Breast epithelium (tissue), 4 donors: ENCODE results near the gene CRAMP1. TPM values are rescaled to one million over a fixed set of nuclear protein-coding genes. Genes with fewer than 3 reads are reported as not detected.

Source experiments
- DNase-seq, 2 donors: peaks; one replicate each; pipeline ENCODE4 v3.0.0-alpha.2; 2019; ENCODE audit warnings: low spot score in 2 of 2
- H3K27ac ChIP-seq, 2 donors: fragments of 200-600 bp; sonication (generic) in 1 of 2; one replicate each; pipeline ENCODE4 v1.5.1; 2016 to 2019; ENCODE audit warnings: mild to moderate bottlenecking in 1 of 2
- H3K27me3 ChIP-seq, 2 donors: fragments of 200-600 bp; sonication (generic) in 1 of 2; one replicate each; pipeline versions ENCODE4 v1.5.1 to v1.6.0; 2017 to 2019; ENCODE audit warnings: control low read depth in 1 of 2, mild to moderate bottlenecking in 1 of 2
- H3K36me3 ChIP-seq: fragments of 200-600 bp; one replicate; pipeline ENCODE4 v1.5.1; 2019
- H3K4me1 ChIP-seq, 2 donors: fragments of 200-600 bp; sonication (generic); one replicate each; pipeline ENCODE4 v1.5.1; 2016 to 2019; ENCODE audit warnings: control low read depth in 1 of 2
- H3K4me3 ChIP-seq, 3 donors: fragments of 200-600 bp; sonication (generic); 1 replicate in 2 of 3; 2 replicates in 1 of 3; pipeline ENCODE4 v1.5.1; 2016 to 2019; ENCODE audit warnings: mild to moderate bottlenecking in 3 of 3, moderate library complexity in 2 of 3
- H3K9me3 ChIP-seq, 2 donors: fragments of 200-600 bp; sonication (generic) in 1 of 2; one replicate each; pipeline ENCODE4 v1.5.1; 2016 to 2019; ENCODE audit warnings: control low read depth in 1 of 2
- CTCF ChIP-seq, 3 donors: fragments of 450-650 bp; IDR thresholded peaks; one replicate each; pipeline ENCODE4 v1.5.1; 2016 to 2017; ENCODE audit warnings: antibody characterized with exemption in 3 of 3, mild to moderate bottlenecking in 3 of 3, moderate library complexity in 3 of 3
- POLR2A ChIP-seq: fragments of 450-650 bp; IDR thresholded peaks from one replicate; pipeline ENCODE4 v1.6.1; 2016; ENCODE audit warnings: antibody characterized with exemption, mild to moderate bottlenecking, moderate library complexity
- POLR2AphosphoS5 ChIP-seq, 3 donors: sonication (generic); formaldehyde crosslinking; IDR thresholded peaks; one replicate each; pipeline ENCODE4 v1.6.1; 2017; ENCODE audit warnings: antibody characterized with exemption in 3 of 3
- intact Hi-C: fragments of 100-400 bp; cut with DNase I; formaldehyde crosslinking; loops from one replicate; pipeline ENCODE4 v1.15.1; 2023; ENCODE audit warnings: low total_unique reads
- total RNA-seq, 3 donors: library from RNA; depleted of rRNA; stranded (reverse); fragments of >200 nt; gene quantifications; one replicate each; pipeline ENCODE4 v1.1.0, GENCODE V29; 2016

Gene CRAMP1
- total RNA-seq, 3 donors from 2014 or later = 9.6 to 13.8 (median 10.8) TPM

GRCh38 chr16:1642753-1643152 is 30.6 kb downstream of the CRAMP1 start:
- no peaks in the 10 kb centered on the region for H3K27me3 ChIP-seq
- TF ChIP-seq POLR2AphosphoS5 (IDR thresholded peaks at IDR 0.05) (no peak), POLR2A (no peak), CTCF (IDR thresholded peaks at IDR 0.05) (no peak)
- intact Hi-C loops = no loop called here
- no peaks in the 10 kb centered on the region for H3K4me1 ChIP-seq
- no peak for DNase-seq
- H3K9me3 ChIP-seq = no peaks in the 10 kb centered on the region
- H3K4me3 ChIP-seq = no peak overlapping the region
- no peak overlapping the region for H3K27ac ChIP-seq
- H3K36me3 ChIP-seq = peaks cover 7% of the 10 kb centered on the region

- no peak for TF ChIP-seq CTCF (IDR thresholded peaks at IDR 0.05)
- no peak for TF ChIP-seq POLR2AphosphoS5 (IDR thresholded peaks at IDR 0.05)
- no peak for TF ChIP-seq POLR2A
- DNase-seq = no peak
- H3K4me1 ChIP-seq = no peaks in the 10 kb centered on the region
- intact Hi-C loops = no loop called here
- H3K4me3 ChIP-seq = no peak overlapping the region
- peaks cover 1% of the 10 kb centered on the region for H3K36me3 ChIP-seq
- H3K27me3 ChIP-seq = no peaks in the 10 kb centered on the region
- H3K27ac ChIP-seq = no peak overlapping the region
- H3K9me3 ChIP-seq = no peaks in the 10 kb centered on the region
These were observed 31.4 kb downstream of the CRAMP1 start for GRCh38 chr16:1643521-1643920.

- H3K4me1 ChIP-seq = no peaks in the 10 kb centered on the region
- H3K27me3 ChIP-seq = no peaks in the 10 kb centered on the region
- peak overlapping the region; percentile 8 to 35 for H3K27ac ChIP-seq
- TF ChIP-seq POLR2A (no peak), POLR2AphosphoS5 (IDR thresholded peaks at IDR 0.05) (peak in 1 of 3 donors; percentile 51), CTCF (IDR thresholded peaks at IDR 0.05) (no peak)
- intact Hi-C loops = no loop called here
- H3K36me3 ChIP-seq = no peaks in the 10 kb centered on the region
- H3K9me3 ChIP-seq = no peaks in the 10 kb centered on the region
- no peak overlapping the region for H3K4me3 ChIP-seq
- DNase-seq = peak in 1 of 2 donors; percentile 31
These were observed 33.9 kb downstream of the CRAMP1 start for GRCh38 chr16:1645914-1646525.

GRCh38 chr16:1647856-1648255 is 35.7 kb downstream of the CRAMP1 start:
- Histone ChIP-seq H3K9me3 (no peaks in the 10 kb centered on the region), H3K4me3 (no peak overlapping the region), H3K27me3 (no peaks in the 10 kb centered on the region), H3K27ac (no peak overlapping the region), H3K4me1 (no peaks in the 10 kb centered on the region), H3K36me3 (no peaks in the 10 kb centered on the region)
- no peak for TF ChIP-seq CTCF (IDR thresholded peaks at IDR 0.05)
- no peak for TF ChIP-seq POLR2AphosphoS5 (IDR thresholded peaks at IDR 0.05)
- TF ChIP-seq POLR2A = no peak
- DNase-seq = no peak
- intact Hi-C loops = no loop called here

- no peaks in the 10 kb centered on the region for H3K9me3 ChIP-seq
- H3K4me1 ChIP-seq = no peaks in the 10 kb centered on the region
- no peaks in the 10 kb centered on the region for H3K27me3 ChIP-seq
- no peak overlapping the region for H3K27ac ChIP-seq
- TF ChIP-seq POLR2AphosphoS5 (IDR thresholded peaks at IDR 0.05) = no peak
- no peak for TF ChIP-seq POLR2A
- TF ChIP-seq CTCF (IDR thresholded peaks at IDR 0.05) = no peak
- no peak for DNase-seq
- H3K4me3 ChIP-seq = no peak overlapping the region
- no peaks in the 10 kb centered on the region for H3K36me3 ChIP-seq
- intact Hi-C loops = no loop called here
These were observed 38.0 kb downstream of the CRAMP1 start for GRCh38 chr16:1650131-1650530.
